Ovary (tissue), 9 donors: ENCODE results near the gene BRD7. TPM values are rescaled to one million over a fixed set of nuclear protein-coding genes. Genes with fewer than 3 reads are reported as not detected.
"Not testable (repeated sequence)": the region's sequence is repeated elsewhere in the genome, so short reads cannot be mapped to it uniquely, and the experiment has no call there.

Experiments
- DNase-seq, 5 donors: peaks; one replicate each; pipeline ENCODE4 v3.0.0-alpha.2; 2019 to 2020
- H3K27ac ChIP-seq, 2 donors: fragments of 200-600 bp; one replicate each; pipeline versions ENCODE4 v1.5.1 to v1.8.0; 2019 to 2022
- H3K27me3 ChIP-seq: fragments of 200-600 bp; one replicate; pipeline ENCODE4 v1.8.0; 2022
- H3K36me3 ChIP-seq: fragments of 200-600 bp; sonication (generic); one replicate; pipeline ENCODE4 v1.5.1; 2019
- H3K4me1 ChIP-seq: one replicate; pipeline ENCODE4 v1.8.1; 2013; ENCODE audit warnings: mild to moderate bottlenecking, moderate library complexity; ENCODE audit not compliant: insufficient read depth
- H3K4me3 ChIP-seq: fragments of 200-600 bp; sonication (generic); one replicate; pipeline ENCODE4 v1.5.1; 2017
- H3K9me3 ChIP-seq, 2 donors: fragments of 200-600 bp in 1 of 2; sonication (generic) in 1 of 2; one replicate each; pipeline versions ENCODE4 v1.5.1 to v1.8.1; 2013 to 2019; ENCODE audit warnings: mild to moderate bottlenecking in 1 of 2, moderate library complexity in 1 of 2
- CTCF ChIP-seq, 3 donors: fragments of 450-650 bp in 2 of 3; fragments of 200-600 bp in 1 of 3; IDR thresholded peaks; one replicate each; pipeline versions ENCODE4 v1.5.1 to v1.8.0; 2016 to 2022; ENCODE audit warnings: antibody characterized with exemption in 3 of 3, mild to moderate bottlenecking in 1 of 3
- EP300 ChIP-seq: sonication (generic); formaldehyde crosslinking; IDR thresholded peaks from one replicate; pipeline ENCODE4 v1.6.1; 2017; ENCODE audit warnings: antibody characterized with exemption
- POLR2A ChIP-seq: fragments of 450-650 bp; IDR thresholded peaks from one replicate; pipeline ENCODE4 v1.6.1; 2017; ENCODE audit warnings: antibody characterized with exemption, mild to moderate bottlenecking, moderate library complexity
- WGBS, 3 donors: extraction: QIAGEN DNeasy Blood & Tissue Kit in 1 of 3; methylation state at CpG; one replicate each; pipeline versions ENCODE4 v1.1.5 to v1.1.7; 2013 to 2017; 5-methylcytosine and 5-hydroxymethylcytosine counted together
- intact Hi-C, 4 donors: fragments of 100-400 bp; cut with DNase I; formaldehyde crosslinking; loops; one replicate each; pipeline versions ENCODE4 v1.11.0 to v1.15.1; 2022 to 2023
- polyA plus RNA-seq, 2 donors: library from polyadenylated mRNA; stranded (reverse); fragments of 200-250 nt in 1 of 2; fragments of 350-450 nt in 1 of 2; fragmentation: Illumina TruSeq in 1 of 2; extraction: RNeasy Lipid Tissue Mini Kit (QIAGEN cat#74804) in 1 of 2; gene quantifications; one replicate each; pipeline ENCODE4 v1.2.3, GENCODE V29; 2013 to 2014
- total RNA-seq, 7 donors: library from RNA; depleted of rRNA in 2 of 7; stranded (reverse); fragments of >200 nt in 2 of 7; fragmentation: NEBNext Ultra II Directional in 3 of 7; extraction: Animal tissue kit (Norgen Biotek cat#: 25700) in 3 of 7; gene quantifications; one replicate each; pipeline versions ENCODE4 v1.1.0 to v1.2.4, GENCODE V29; 2016 to 2023
- donor health status: DM: no; HTN: no; CAD: no; lungs with moderate emphysema.
- donor health status: DM: no; HTN: no; CAD: no.
- donor health status: Bipolar disorder and iron deficiency.
- donor health status: DM: yes; HTN: yes; CAD: no.
- donor health status: DM: no; HTN: no; CAD: no.
- donor health status: DM: yes; HTN: yes; CAD: no.

BRD7 gene
- total and polyA plus RNA-seq, 9 donors: 30.0 to 75.1 (median 53.5) TPM

- DNase-seq: no peak
- H3K9me3 ChIP-seq: no peaks in the 10 kb centered on the region
- H3K4me1 ChIP-seq: peaks cover 2% of the 10 kb centered on the region
- intact Hi-C loops: loop anchor here in 2 of 4 donors (5.0 to 10.0 kb wide), 3 partner anchors 110 to 143 kb away; no protein-coding TSS in a partner anchor
- TF ChIP-seq EP300 (no peak), CTCF (IDR thresholded peaks at IDR 0.05) (peak; percentile 12 to 59 (median 32))
- H3K27ac ChIP-seq: no peak overlapping the region
- WGBS, 3 donors: 61 to 71% (median 69%) methylated on average over 11 of the region's 11 CpGs
- H3K27me3 ChIP-seq: no peaks in the 10 kb centered on the region
- no peaks in the 10 kb centered on the region for H3K36me3 ChIP-seq
- H3K4me3 ChIP-seq: no peak overlapping the region
Observed at GRCh38 chr16:50354629-50355456, 13.9 kb downstream of the BRD7 start.

- no peaks in the 10 kb centered on the region for H3K36me3 ChIP-seq
- intact Hi-C loops: loop anchor here in 2 of 4 donors (5.0 to 10.0 kb wide), 3 partner anchors 109 to 142 kb away; no protein-coding TSS in a partner anchor
- no peak for TF ChIP-seq EP300
- no peak for TF ChIP-seq POLR2A
- no peak for TF ChIP-seq CTCF (IDR thresholded peaks at IDR 0.05)
- no peak for DNase-seq
- 45 to 63% (median 46%) methylated on average over 1 of the region's 1 CpG for WGBS, 3 donors
- no peak overlapping the region for H3K4me3 ChIP-seq
- H3K27ac ChIP-seq: no peak overlapping the region
- no peaks in the 10 kb centered on the region for H3K9me3 ChIP-seq
- no peaks in the 10 kb centered on the region for H3K4me1 ChIP-seq
- H3K27me3 ChIP-seq: no peaks in the 10 kb centered on the region
Observed at GRCh38 chr16:50354082-50354481, 14.7 kb downstream of the BRD7 start.

- Histone ChIP-seq H3K27ac (no peak overlapping the region), H3K27me3 (no peaks in the 10 kb centered on the region), H3K4me3 (no peak overlapping the region), H3K4me1 (no peaks in the 10 kb centered on the region), H3K9me3 (no peaks in the 10 kb centered on the region), H3K36me3 (no peaks in the 10 kb centered on the region)
- TF ChIP-seq POLR2A: no peak
- TF ChIP-seq EP300: no peak
- TF ChIP-seq CTCF (IDR thresholded peaks at IDR 0.05): no peak
- intact Hi-C loops: loop anchor here in 2 of 4 donors (5.0 to 10.0 kb wide), 3 partner anchors 107 to 140 kb away; no protein-coding TSS in a partner anchor
- no peak for DNase-seq
- WGBS, 3 donors: 93 to 98% (median 95%) methylated on average over 2 of the region's 2 CpGs
Observed at GRCh38 chr16:50351952-50352351, 16.8 kb downstream of the BRD7 start.

- H3K27ac ChIP-seq: no peak overlapping the region
- no peaks in the 10 kb centered on the region for H3K36me3 ChIP-seq
- DNase-seq: no peak
- no peaks in the 10 kb centered on the region for H3K9me3 ChIP-seq
- no peak overlapping the region for H3K4me3 ChIP-seq
- no peak for TF ChIP-seq EP300
- WGBS, 3 donors: 88 to 94% (median 91%) methylated on average over 5 of the region's 5 CpGs
- H3K27me3 ChIP-seq: no peaks in the 10 kb centered on the region
- H3K4me1 ChIP-seq: no peaks in the 10 kb centered on the region
- intact Hi-C loops: loop anchor here in 2 of 4 donors (5.0 to 10.0 kb wide), 3 partner anchors 106 to 139 kb away; no protein-coding TSS in a partner anchor
Observed at GRCh38 chr16:50351116-50351515, 17.7 kb downstream of the BRD7 start.

GRCh38 chr16:50345210-50345609 is 23.6 kb downstream of the BRD7 start:
- H3K36me3 ChIP-seq, intact Hi-C loops, H3K4me3 ChIP-seq, H3K9me3 ChIP-seq, H3K27me3 ChIP-seq, DNase-seq, H3K27ac ChIP-seq, H3K4me1 ChIP-seq: not testable (repeated sequence)
- WGBS, 3 donors: 91 to 93% (median 92%) methylated on average over 2 of the region's 2 CpGs

- H3K36me3 ChIP-seq, DNase-seq, H3K27me3 ChIP-seq, H3K4me1 ChIP-seq, H3K4me3 ChIP-seq, H3K9me3 ChIP-seq, intact Hi-C loops, H3K27ac ChIP-seq: not testable (repeated sequence)
- 76 to 80% (median 79%) methylated on average over 8 of the region's 8 CpGs for WGBS, 3 donors
Observed at GRCh38 chr16:50343566-50343965, 25.2 kb downstream of the BRD7 start.
